KMS-11 (cell line): ENCODE measurements around the gene SLC10A7.

ENCODE experiments used
- H2AFZ ChIP-seq: fragments of 200-600 bp; sonication (generic); 2 replicates; pipeline ENCODE4 v1.6.1; 2016; ENCODE audit warnings: antibody characterized with exemption, mixed run types, low read depth
- H3K27ac ChIP-seq: fragments of 200-600 bp; sonication (generic); 2 replicates; pipeline ENCODE4 v1.6.1; 2016; ENCODE audit warnings: mild to moderate bottlenecking, mixed run types
- H3K27me3 ChIP-seq: fragments of 200-600 bp; sonication (generic); 2 replicates; pipeline ENCODE4 v1.6.1; 2017; ENCODE audit warnings: mild to moderate bottlenecking, low read depth, mixed run types, moderate library complexity; ENCODE audit not compliant: insufficient read depth
- H3K36me3 ChIP-seq: fragments of 200-600 bp; sonication (generic); 2 replicates; pipeline ENCODE4 v1.6.1; 2017; ENCODE audit warnings: mild to moderate bottlenecking, mixed run types; ENCODE audit not compliant: insufficient read depth
- H3K4me1 ChIP-seq: fragments of 200-600 bp; sonication (generic); 2 replicates; pipeline ENCODE4 v1.6.1; 2016; ENCODE audit warnings: mild to moderate bottlenecking, low read depth, mixed run types; ENCODE audit not compliant: poor library complexity, severe bottlenecking
- H3K4me2 ChIP-seq: fragments of 200-600 bp; sonication (generic); 2 replicates; pipeline ENCODE4 v1.7.0; 2016; ENCODE audit warnings: mild to moderate bottlenecking, mixed run types
- H3K4me3 ChIP-seq: fragments of 200-600 bp; sonication (generic); IDR thresholded peaks from 2 replicates; pipeline ENCODE4 v1.6.1; 2017; ENCODE audit warnings: low read depth, low read length, mixed read lengths; ENCODE audit not compliant: insufficient read depth
- H3K79me2 ChIP-seq: fragments of 200-600 bp; sonication (generic); 2 replicates; pipeline ENCODE4 v1.6.1; 2016; ENCODE audit warnings: low read depth, mixed run types; ENCODE audit not compliant: insufficient read depth
- H3K9ac ChIP-seq: fragments of 200-600 bp; sonication (generic); 2 replicates; pipeline ENCODE4 v1.6.1; 2016; ENCODE audit warnings: mild to moderate bottlenecking, mixed run types
- H4K20me1 ChIP-seq: fragments of 200-600 bp; sonication (generic); 2 replicates; pipeline ENCODE4 v1.6.1; 2016; ENCODE audit warnings: mild to moderate bottlenecking, mixed run types; ENCODE audit not compliant: insufficient read depth
- CTCF ChIP-seq: fragments of 200-600 bp; sonication (generic); conservative IDR thresholded peaks from 2 replicates; pipeline ENCODE4 v1.6.1; 2017; ENCODE audit warnings: low read depth, mild to moderate bottlenecking, antibody characterized with exemption, low read length, moderate library complexity, mixed read lengths

SLC10A7 gene

GRCh38 chr4:146315184-146315583 lies 206.6 kb downstream of the SLC10A7 start:
- Histone ChIP-seq H3K4me2 (no peak overlapping the region), H3K27ac (no peak overlapping the region), H3K79me2 (no peaks in the 10 kb centered on the region), H3K4me3 (no peak overlapping the region), H3K27me3 (no peaks in the 10 kb centered on the region), H3K9ac (no peak overlapping the region), H3K4me1 (peaks cover 8% of the 10 kb centered on the region), H4K20me1 (no peaks in the 10 kb centered on the region), H2AFZ (no peak overlapping the region), H3K36me3 (no peaks in the 10 kb centered on the region)
- no peak for TF ChIP-seq CTCF

GRCh38 chr4:146311238-146311970 lies 210.3 kb downstream of the SLC10A7 start:
- Histone ChIP-seq H3K4me3 (no peak overlapping the region), H3K4me2 (no peak overlapping the region), H3K36me3 (no peaks in the 10 kb centered on the region), H3K79me2 (no peaks in the 10 kb centered on the region), H3K4me1 (peaks cover 11% of the 10 kb centered on the region), H3K27me3 (no peaks in the 10 kb centered on the region), H2AFZ (no peak overlapping the region), H3K9ac (no peak overlapping the region), H3K27ac (no peak overlapping the region), H4K20me1 (no peaks in the 10 kb centered on the region)
- no peak for TF ChIP-seq CTCF

GRCh38 chr4:146310319-146311021 lies 211.3 kb downstream of the SLC10A7 start:
- H4K20me1 ChIP-seq: no peaks in the 10 kb centered on the region
- no peak overlapping the region for H2AFZ ChIP-seq
- H3K4me3 ChIP-seq: no peak overlapping the region
- peaks cover 11% of the 10 kb centered on the region for H3K4me1 ChIP-seq
- no peak for TF ChIP-seq CTCF
- H3K79me2 ChIP-seq: no peaks in the 10 kb centered on the region
- H3K27ac ChIP-seq: no peak overlapping the region
- no peak overlapping the region; the same call in 1 of the 2 replicates for H3K4me2 ChIP-seq
- H3K9ac ChIP-seq: no peak overlapping the region
- H3K36me3 ChIP-seq: no peaks in the 10 kb centered on the region
- no peaks in the 10 kb centered on the region for H3K27me3 ChIP-seq

GRCh38 chr4:146308951-146309350 lies 212.8 kb downstream of the SLC10A7 start:
- no peaks in the 10 kb centered on the region for H3K79me2 ChIP-seq
- H2AFZ ChIP-seq: no peak overlapping the region
- H4K20me1 ChIP-seq: no peaks in the 10 kb centered on the region
- H3K4me1 ChIP-seq: peaks cover 11% of the 10 kb centered on the region
- no peak overlapping the region for H3K4me2 ChIP-seq
- no peaks in the 10 kb centered on the region for H3K27me3 ChIP-seq
- H3K27ac ChIP-seq: no peak overlapping the region
- no peak for TF ChIP-seq CTCF
- no peaks in the 10 kb centered on the region for H3K36me3 ChIP-seq
- no peak overlapping the region for H3K4me3 ChIP-seq
- H3K9ac ChIP-seq: no peak overlapping the region
